Left ventricle myocardium inferior (tissue), 1 donor: Measurements from ENCODE around the gene EIF2B4. TPM values are rescaled to one million over a fixed set of nuclear protein-coding genes. Genes with fewer than 3 reads are reported as not detected.

Source experiments
- DNase-seq: peaks from one replicate; pipeline ENCODE4 v3.0.0-alpha.2; 2020
- H3K27ac ChIP-seq: fragments of 200-600 bp; replicated peaks from 2 replicates; pipeline ENCODE4 v1.8.0; 2021
- H3K27me3 ChIP-seq: fragments of 200-600 bp; 2 replicates; pipeline ENCODE4 v1.8.0; 2021; ENCODE audit warnings: low read depth
- H3K36me3 ChIP-seq: fragments of 200-600 bp; 2 replicates; pipeline ENCODE4 v1.8.0; 2021
- H3K4me1 ChIP-seq: fragments of 200-600 bp; 2 replicates; pipeline ENCODE4 v1.8.0; 2021
- H3K4me3 ChIP-seq: fragments of 200-600 bp; 2 replicates; pipeline ENCODE4 v1.8.0; 2021; ENCODE audit warnings: mild to moderate bottlenecking, moderate library complexity
- H3K9me3 ChIP-seq: fragments of 200-600 bp; replicated peaks from 2 replicates; pipeline ENCODE4 v1.8.0; 2021
- intact Hi-C: fragments of 100-400 bp; cut with micrococcal nuclease; formaldehyde crosslinking; loops from one replicate; pipeline ENCODE4 v1.11.0; 2022
- total RNA-seq: library from RNA; stranded (reverse); fragmentation: NEBNext Ultra II Directional; extraction: Animal tissue kit (Norgen Biotek cat#: 25700); gene quantifications from one replicate; pipeline ENCODE4 v1.2.1, GENCODE V29; 2021
- TF ChIP-seq, protein P1 (sequence below): fragments of 200-600 bp; IDR thresholded peaks from 2 replicates; pipeline ENCODE4 v1.8.0; 2021; ENCODE audit warnings: antibody characterized with exemption, mild to moderate bottlenecking, borderline replicate concordance
- donor health status: DM: no; HTN: yes; CAD: no; lungs with severe emphysema.

Gene EIF2B4
- total RNA-seq, 1 donor from 2014 or later = 34.1 TPM

DNA sequence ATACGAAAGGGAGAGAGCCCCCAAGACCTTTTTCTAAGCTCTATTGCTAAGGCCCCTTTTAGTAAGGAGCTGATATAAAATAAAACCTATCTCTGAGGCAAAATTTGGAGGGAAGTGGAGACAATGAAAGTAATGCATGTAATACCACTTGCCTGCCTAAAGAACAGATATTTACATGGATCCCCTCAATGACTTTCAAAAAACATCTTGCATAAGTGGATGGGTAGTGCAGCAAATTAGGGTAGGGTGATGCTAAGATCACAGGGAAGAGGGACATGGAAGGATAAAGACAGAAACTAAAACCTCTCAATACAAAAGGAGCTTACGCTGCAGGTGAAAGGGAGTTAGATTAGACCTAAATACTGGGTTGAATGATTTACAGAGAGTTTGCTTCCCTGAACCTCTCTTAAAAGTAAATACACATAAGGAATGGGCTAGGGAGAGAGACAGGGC, 9.3 kb upstream of the EIF2B4 start:
- Histone ChIP-seq H3K4me3 (peak overlapping the region; percentile 81), H3K36me3 (peaks cover 70% of the 10 kb centered on the region), H3K27me3 (no peaks in the 10 kb centered on the region), H3K4me1 (peaks cover 36% of the 10 kb centered on the region), H3K9me3 (no peaks in the 10 kb centered on the region), H3K27ac (peak overlapping the region; percentile 94)
- intact Hi-C loops = no loop called here
- TF ChIP-seq, protein P1, sequence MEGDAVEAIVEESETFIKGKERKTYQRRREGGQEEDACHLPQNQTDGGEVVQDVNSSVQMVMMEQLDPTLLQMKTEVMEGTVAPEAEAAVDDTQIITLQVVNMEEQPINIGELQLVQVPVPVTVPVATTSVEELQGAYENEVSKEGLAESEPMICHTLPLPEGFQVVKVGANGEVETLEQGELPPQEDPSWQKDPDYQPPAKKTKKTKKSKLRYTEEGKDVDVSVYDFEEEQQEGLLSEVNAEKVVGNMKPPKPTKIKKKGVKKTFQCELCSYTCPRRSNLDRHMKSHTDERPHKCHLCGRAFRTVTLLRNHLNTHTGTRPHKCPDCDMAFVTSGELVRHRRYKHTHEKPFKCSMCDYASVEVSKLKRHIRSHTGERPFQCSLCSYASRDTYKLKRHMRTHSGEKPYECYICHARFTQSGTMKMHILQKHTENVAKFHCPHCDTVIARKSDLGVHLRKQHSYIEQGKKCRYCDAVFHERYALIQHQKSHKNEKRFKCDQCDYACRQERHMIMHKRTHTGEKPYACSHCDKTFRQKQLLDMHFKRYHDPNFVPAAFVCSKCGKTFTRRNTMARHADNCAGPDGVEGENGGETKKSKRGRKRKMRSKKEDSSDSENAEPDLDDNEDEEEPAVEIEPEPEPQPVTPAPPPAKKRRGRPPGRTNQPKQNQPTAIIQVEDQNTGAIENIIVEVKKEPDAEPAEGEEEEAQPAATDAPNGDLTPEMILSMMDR = no peak
- no peak for DNase-seq

DNA sequence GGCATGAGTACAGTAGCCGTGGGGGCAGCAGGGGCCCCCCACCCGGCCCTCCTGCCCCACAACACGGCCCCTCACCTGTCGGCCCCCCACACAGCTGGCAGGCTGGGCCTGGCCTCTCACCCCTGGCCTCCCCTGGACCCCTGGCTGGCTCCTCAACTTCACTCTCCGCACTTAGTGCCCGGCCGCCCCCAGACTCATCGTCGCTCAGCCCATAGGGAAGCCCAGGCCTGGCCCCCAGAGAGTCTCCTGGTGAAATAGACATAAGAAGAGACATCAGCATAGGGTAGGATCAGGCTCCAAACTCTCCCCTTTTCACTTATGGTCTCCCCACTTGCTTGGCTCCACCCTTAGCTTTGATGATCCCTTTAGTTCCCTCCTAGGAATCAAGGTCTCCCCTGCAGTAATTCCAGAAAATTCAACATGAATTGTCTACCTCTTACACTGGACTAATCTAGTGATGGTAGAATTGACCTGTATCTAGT, 8.7 kb upstream of the EIF2B4 start:
- TF ChIP-seq, protein P1 = no peak
- peaks cover 70% of the 10 kb centered on the region for H3K36me3 ChIP-seq
- peak overlapping the region; percentile 81 for H3K4me3 ChIP-seq
- H3K27ac ChIP-seq = no peak overlapping the region
- intact Hi-C loops = no loop called here
- peaks cover 36% of the 10 kb centered on the region for H3K4me1 ChIP-seq
- no peaks in the 10 kb centered on the region for H3K9me3 ChIP-seq
- no peak for DNase-seq
- H3K27me3 ChIP-seq = no peaks in the 10 kb centered on the region

DNA sequence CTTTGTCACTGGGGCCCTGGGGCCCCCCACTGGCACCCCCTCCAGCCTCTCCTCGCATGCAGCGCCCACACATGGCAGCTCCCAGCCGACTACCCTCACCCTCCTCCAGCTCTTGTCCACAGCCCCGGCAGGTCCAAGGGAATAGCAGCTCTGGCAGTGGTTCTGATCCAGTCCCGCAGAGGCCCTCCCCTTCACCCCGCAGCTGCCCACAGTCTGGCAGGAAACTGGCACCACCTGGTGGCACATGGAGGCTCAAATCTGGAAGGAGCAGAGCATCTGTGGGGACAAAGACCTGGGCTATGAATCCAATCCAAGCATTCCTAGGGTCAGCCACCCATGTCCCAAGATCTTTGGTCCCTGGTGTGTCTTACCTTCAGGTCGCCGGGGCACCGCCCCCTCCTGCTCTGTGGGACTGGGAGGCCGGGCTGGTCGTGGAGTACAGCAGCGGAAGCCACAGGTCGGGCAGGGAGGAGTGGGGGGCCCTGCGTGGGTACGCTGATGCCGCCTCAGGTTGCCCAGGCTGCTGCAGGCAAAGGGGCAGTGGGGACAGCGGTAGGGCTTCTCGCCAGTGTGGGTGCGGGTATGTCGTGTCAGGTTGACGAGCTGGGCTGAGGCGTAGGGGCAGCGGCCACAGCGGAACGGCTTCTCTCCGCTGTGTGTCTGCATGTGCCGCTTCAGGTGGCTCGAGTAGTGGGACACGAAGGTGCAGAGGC, 8.1 kb upstream of the EIF2B4 start:
- no peak for DNase-seq
- peaks cover 37% of the 10 kb centered on the region for H3K4me1 ChIP-seq
- intact Hi-C loops = no loop called here
- H3K27me3 ChIP-seq = no peaks in the 10 kb centered on the region
- TF ChIP-seq, protein P1 = no peak
- no peak overlapping the region for H3K27ac ChIP-seq
- H3K9me3 ChIP-seq = no peaks in the 10 kb centered on the region
- no peak overlapping the region for H3K4me3 ChIP-seq
- peaks cover 70% of the 10 kb centered on the region for H3K36me3 ChIP-seq

DNA sequence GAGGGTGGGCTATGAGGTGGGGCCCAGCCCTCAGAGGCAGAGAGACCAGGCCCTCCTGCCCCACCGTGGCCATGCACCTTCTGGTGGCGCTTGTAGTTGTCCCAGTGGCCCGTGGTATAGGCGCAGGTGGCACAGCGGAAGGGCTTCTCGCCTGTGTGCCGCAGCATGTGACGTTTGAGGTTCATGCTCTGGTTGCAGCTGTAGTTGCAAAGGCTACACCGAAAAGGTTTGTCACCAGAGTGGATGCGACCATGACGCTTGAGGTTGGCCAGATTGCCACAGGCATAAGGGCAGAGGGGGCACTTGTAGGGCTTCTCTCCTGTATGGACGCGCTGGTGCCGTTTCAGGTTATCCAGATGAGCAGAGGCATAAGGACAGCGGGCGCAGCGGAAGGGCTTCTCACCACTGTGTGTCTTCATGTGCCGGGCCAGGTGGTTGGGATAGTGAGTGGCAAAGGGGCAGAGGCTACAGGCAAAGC, 7.5 kb upstream of the EIF2B4 start:
- intact Hi-C loops = no loop called here
- TF ChIP-seq, protein P1 = no peak
- Histone ChIP-seq H3K27me3 (no peaks in the 10 kb centered on the region), H3K9me3 (no peaks in the 10 kb centered on the region), H3K4me1 (peaks cover 43% of the 10 kb centered on the region), H3K4me3 (no peak overlapping the region), H3K36me3 (peaks cover 70% of the 10 kb centered on the region), H3K27ac (no peak overlapping the region)
- no peak for DNase-seq

DNA sequence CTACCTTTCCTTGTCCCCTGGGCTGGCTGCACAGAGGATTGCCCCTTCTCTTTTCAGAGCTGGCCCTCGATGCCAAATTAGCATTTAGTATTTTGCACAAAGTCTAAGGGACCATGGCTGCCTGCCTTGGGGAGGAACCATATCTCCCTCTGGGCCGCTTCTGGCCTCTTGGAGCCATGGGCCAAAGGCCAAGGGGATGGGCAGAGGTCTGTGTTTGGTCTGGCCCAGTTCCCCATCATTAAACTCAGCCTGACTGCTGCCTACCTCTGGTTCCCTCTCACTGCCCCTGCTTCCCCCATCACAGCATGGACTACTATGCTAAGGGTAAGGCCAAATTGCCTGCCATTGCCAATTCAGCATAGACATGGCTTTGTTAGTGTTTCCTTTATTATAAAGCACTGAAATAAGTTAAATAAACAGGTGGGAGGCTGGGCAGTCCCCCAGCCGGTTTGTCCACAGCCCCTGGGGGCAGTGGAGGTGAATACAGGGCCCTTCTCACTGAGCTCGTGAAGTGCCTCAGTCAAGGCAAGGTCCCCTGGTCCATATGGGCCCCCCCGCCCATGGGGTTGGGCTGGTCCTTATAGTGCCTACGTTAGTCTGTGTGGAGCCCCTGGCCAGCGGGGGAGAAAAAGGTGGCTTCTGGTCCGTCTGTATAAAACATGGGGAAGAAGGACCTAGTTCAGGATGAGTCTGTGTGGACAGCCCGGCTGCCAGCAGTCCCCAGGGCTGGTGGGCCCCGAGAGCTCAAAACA, 6.9 kb upstream of the EIF2B4 start:
- H3K27me3 ChIP-seq = no peaks in the 10 kb centered on the region
- DNase-seq = no peak
- TF ChIP-seq, protein P1 = no peak
- peaks cover 66% of the 10 kb centered on the region for H3K36me3 ChIP-seq
- intact Hi-C loops = no loop called here
- no peaks in the 10 kb centered on the region for H3K9me3 ChIP-seq
- no peak overlapping the region for H3K27ac ChIP-seq
- H3K4me1 ChIP-seq = peaks cover 49% of the 10 kb centered on the region
- no peak overlapping the region for H3K4me3 ChIP-seq
